ENCODE measurements around the gene ZNF180.

Gene ZNF180

DNA sequence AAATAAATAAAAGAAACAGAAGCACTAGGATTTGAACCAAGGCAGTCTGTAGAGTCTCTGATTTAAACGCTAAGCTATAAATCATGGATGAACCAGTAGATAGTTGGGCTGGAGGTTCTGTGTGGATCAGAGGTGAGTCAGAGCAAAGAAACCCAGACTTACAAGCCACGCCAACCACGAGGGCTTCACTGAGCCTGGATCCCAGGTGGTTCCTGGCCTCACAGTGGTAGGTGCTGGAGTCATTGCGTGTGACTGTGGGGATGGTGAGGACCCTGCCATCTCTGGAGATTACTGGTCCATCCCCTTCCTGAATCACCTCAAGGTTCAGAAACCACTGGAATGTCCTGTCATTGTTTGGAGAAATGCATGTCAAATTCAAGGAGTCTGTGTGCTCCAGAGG is 48.4 kb upstream of the ZNF180 start:
- Histone ChIP-seq H3K27ac (ENCODE audit: extremely low read depth, low read depth, low read length) (no peak overlapping the region), H3K36me3 (ENCODE audit: control insufficient read depth in 2 of 2, insufficient read depth in 1 of 2, low read length in 2 of 2) (no peaks in the 10 kb centered on the region), H3K4me3 (ENCODE audit: low read depth, low read length) (no peak overlapping the region), H3K9me3 (ENCODE audit: control insufficient read depth, insufficient read depth, low read depth, low read length) (no peaks in the 10 kb centered on the region), H3K4me1 (ENCODE audit: control insufficient read depth, insufficient read depth, low read length) (no peaks in the 10 kb centered on the region)
- ChIA-PET POLR2A (interaction anchor here (0.9 kb wide), 1 partner anchor 14 kb away, joined by 3 read pairs; no protein-coding TSS in a partner anchor), CTCF (interaction anchor here (0.6 to 1.0 kb wide), 2 partner anchors 33 to 141 kb away, joined by 4 to 5 read pairs; no protein-coding TSS in a partner anchor)
- TF ChIP-seq, protein P1, sequence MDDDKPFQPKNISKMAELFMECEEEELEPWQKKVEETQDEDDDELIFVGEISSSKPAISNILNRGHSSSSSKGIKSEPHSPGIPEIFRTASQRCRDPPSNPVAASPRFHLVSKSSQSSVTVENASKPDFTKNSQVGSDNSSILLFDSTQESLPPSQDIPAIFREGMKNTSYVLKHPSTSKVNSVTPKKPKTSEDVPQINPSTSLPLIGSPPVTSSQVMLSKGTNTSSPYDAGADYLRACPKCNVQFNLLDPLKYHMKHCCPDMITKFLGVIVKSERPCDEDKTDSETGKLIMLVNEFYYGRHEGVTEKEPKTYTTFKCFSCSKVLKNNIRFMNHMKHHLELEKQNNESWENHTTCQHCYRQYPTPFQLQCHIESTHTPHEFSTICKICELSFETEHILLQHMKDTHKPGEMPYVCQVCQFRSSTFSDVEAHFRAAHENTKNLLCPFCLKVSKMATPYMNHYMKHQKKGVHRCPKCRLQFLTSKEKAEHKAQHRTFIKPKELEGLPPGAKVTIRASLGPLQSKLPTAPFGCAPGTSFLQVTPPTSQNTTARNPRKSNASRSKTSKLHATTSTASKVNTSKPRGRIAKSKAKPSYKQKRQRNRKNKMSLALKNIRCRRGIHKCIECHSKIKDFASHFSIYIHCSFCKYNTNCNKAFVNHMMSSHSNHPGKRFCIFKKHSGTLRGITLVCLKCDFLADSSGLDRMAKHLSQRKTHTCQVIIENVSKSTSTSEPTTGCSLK (tag by site-specific recombination; IDR thresholded peaks at IDR 0.05), result no peak
- TF ChIP-seq ZNF221 (tag by site-specific recombination; IDR thresholded peaks at IDR 0.05; ENCODE audit: borderline replicate concordance), result no peak
- TF ChIP-seq, protein P2, sequence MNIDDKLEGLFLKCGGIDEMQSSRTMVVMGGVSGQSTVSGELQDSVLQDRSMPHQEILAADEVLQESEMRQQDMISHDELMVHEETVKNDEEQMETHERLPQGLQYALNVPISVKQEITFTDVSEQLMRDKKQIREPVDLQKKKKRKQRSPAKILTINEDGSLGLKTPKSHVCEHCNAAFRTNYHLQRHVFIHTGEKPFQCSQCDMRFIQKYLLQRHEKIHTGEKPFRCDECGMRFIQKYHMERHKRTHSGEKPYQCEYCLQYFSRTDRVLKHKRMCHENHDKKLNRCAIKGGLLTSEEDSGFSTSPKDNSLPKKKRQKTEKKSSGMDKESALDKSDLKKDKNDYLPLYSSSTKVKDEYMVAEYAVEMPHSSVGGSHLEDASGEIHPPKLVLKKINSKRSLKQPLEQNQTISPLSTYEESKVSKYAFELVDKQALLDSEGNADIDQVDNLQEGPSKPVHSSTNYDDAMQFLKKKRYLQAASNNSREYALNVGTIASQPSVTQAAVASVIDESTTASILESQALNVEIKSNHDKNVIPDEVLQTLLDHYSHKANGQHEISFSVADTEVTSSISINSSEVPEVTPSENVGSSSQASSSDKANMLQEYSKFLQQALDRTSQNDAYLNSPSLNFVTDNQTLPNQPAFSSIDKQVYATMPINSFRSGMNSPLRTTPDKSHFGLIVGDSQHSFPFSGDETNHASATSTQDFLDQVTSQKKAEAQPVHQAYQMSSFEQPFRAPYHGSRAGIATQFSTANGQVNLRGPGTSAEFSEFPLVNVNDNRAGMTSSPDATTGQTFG (tag by site-specific recombination; IDR thresholded peaks at IDR 0.05; ENCODE audit: borderline replicate concordance), result no peak
- TF ChIP-seq ZNF366 (tag by site-specific recombination; conservative IDR thresholded peaks at IDR 0.05), result no peak

GRCh38 chr19:44544031-44544430 is 43.7 kb upstream of the ZNF180 start:
- CTCF ChIA-PET, result no interaction called here

GRCh38 chr19:44542671-44543070 is 42.3 kb upstream of the ZNF180 start:
- no peak overlapping the region for H3K4me3 ChIP-seq (ENCODE audit: low read depth, low read length)
- H3K9me3 ChIP-seq (ENCODE audit: control insufficient read depth, insufficient read depth, low read depth, low read length), result no peaks in the 10 kb centered on the region
- ChIA-PET POLR2A (no interaction called here), CTCF (interaction anchor here (1.3 kb wide), 1 partner anchor 17 kb away, joined by 6 read pairs; no protein-coding TSS in a partner anchor)
- no peak overlapping the region for H3K27ac ChIP-seq (ENCODE audit: extremely low read depth, low read depth, low read length)
- no peaks in the 10 kb centered on the region for H3K36me3 ChIP-seq (ENCODE audit: control insufficient read depth in 2 of 2, insufficient read depth in 1 of 2, low read length in 2 of 2)
- no peaks in the 10 kb centered on the region for H3K4me1 ChIP-seq (ENCODE audit: control insufficient read depth, insufficient read depth, low read length)
- no peak for TF ChIP-seq SETDB1 (IDR thresholded peaks at IDR 0.05; ENCODE audit: insufficient read length, low read length)
- TF ChIP-seq, protein P3, sequence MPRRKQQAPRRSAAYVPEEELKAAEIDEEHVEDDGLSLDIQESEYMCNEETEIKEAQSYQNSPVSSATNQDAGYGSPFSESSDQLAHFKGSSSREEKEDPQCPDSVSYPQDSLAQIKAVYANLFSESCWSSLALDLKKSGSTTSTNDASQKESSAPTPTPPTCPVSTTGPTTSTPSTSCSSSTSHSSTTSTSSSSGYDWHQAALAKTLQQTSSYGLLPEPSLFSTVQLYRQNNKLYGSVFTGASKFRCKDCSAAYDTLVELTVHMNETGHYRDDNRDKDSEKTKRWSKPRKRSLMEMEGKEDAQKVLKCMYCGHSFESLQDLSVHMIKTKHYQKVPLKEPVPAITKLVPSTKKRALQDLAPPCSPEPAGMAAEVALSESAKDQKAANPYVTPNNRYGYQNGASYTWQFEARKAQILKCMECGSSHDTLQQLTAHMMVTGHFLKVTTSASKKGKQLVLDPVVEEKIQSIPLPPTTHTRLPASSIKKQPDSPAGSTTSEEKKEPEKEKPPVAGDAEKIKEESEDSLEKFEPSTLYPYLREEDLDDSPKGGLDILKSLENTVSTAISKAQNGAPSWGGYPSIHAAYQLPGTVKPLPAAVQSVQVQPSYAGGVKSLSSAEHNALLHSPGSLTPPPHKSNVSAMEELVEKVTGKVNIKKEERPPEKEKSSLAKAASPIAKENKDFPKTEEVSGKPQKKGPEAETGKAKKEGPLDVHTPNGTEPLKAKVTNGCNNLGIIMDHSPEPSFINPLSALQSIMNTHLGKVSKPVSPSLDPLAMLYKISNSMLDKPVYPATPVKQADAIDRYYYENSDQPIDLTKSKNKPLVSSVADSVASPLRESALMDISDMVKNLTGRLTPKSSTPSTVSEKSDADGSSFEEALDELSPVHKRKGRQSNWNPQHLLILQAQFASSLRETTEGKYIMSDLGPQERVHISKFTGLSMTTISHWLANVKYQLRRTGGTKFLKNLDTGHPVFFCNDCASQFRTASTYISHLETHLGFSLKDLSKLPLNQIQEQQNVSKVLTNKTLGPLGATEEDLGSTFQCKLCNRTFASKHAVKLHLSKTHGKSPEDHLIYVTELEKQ (tag by site-specific recombination; IDR thresholded peaks at IDR 0.05; ENCODE audit: borderline replicate concordance), result no peak
- TF ChIP-seq MZF1 (tag by site-specific recombination; IDR thresholded peaks at IDR 0.05; ENCODE audit: borderline replicate concordance), result no peak

More at GRCh38 chr19:44544031-44544430, 43.7 kb upstream of the ZNF180 start:
- Histone ChIP-seq H3K9me3 (ENCODE audit: control insufficient read depth, insufficient read depth, low read depth, low read length) (no peaks in the 10 kb centered on the region), H3K27ac (ENCODE audit: extremely low read depth, low read depth, low read length) (no peak overlapping the region), H3K4me3 (ENCODE audit: low read depth, low read length) (no peak overlapping the region), H3K4me1 (ENCODE audit: control insufficient read depth, insufficient read depth, low read length) (no peaks in the 10 kb centered on the region), H3K36me3 (ENCODE audit: control insufficient read depth in 2 of 2, insufficient read depth in 1 of 2, low read length in 2 of 2) (no peaks in the 10 kb centered on the region)
- no peak for TF ChIP-seq ZNF449 (tag by site-specific recombination; IDR thresholded peaks at IDR 0.05)
- peak; percentile 74 for TF ChIP-seq ZNF366 (tag by site-specific recombination; conservative IDR thresholded peaks at IDR 0.05)
- 0 out of 2 replicates have a peak, but pooled peaks have one; percentile 13 for TF ChIP-seq YY2 (tag by site-specific recombination; IDR thresholded peaks at IDR 0.05)
- peak; percentile 19; the same call in 1 of the 2 replicates for TF ChIP-seq ZNF791 (tag by site-specific recombination; IDR thresholded peaks at IDR 0.05)
- peak; percentile 53; the same call in 1 of the 2 replicates for TF ChIP-seq ZBTB17 (tag by site-specific recombination; IDR thresholded peaks at IDR 0.05)
- no peak for TF ChIP-seq GLI4 (tag by site-specific recombination; IDR thresholded peaks at IDR 0.05)
- no peak for TF ChIP-seq ZNF416 (tag by site-specific recombination; IDR thresholded peaks at IDR 0.05)
- TF ChIP-seq, protein P4, sequence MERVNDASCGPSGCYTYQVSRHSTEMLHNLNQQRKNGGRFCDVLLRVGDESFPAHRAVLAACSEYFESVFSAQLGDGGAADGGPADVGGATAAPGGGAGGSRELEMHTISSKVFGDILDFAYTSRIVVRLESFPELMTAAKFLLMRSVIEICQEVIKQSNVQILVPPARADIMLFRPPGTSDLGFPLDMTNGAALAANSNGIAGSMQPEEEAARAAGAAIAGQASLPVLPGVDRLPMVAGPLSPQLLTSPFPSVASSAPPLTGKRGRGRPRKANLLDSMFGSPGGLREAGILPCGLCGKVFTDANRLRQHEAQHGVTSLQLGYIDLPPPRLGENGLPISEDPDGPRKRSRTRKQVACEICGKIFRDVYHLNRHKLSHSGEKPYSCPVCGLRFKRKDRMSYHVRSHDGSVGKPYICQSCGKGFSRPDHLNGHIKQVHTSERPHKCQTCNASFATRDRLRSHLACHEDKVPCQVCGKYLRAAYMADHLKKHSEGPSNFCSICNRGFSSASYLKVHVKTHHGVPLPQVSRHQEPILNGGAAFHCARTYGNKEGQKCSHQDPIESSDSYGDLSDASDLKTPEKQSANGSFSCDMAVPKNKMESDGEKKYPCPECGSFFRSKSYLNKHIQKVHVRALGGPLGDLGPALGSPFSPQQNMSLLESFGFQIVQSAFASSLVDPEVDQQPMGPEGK (tag by site-specific recombination; IDR thresholded peaks at IDR 0.05), result no peak
- POLR2A ChIA-PET, result no interaction called here
